DOHH2 (cell line): ENCODE measurements around the gene FBXL14.

Source experiments
- H3F3A ChIP-seq: fragments of 200-600 bp; sonication (generic), shearing (Covaris generic); 2 replicates; pipeline ENCODE4 v1.6.0; 2016; ENCODE audit warnings: antibody characterized with exemption, mild to moderate bottlenecking; ENCODE audit not compliant: control insufficient read depth, insufficient read depth
- H3K27ac ChIP-seq: fragments of 200-600 bp; sonication (generic); 2 replicates; pipeline ENCODE4 v1.5.1; 2014; ENCODE audit warnings: low read depth, mild to moderate bottlenecking, low read length, moderate library complexity
- H3K27me3 ChIP-seq: fragments of 200-600 bp; sonication (generic); 2 replicates; pipeline ENCODE4 v1.6.1; 2014; ENCODE audit warnings: mild to moderate bottlenecking, low read length, mixed read lengths; ENCODE audit not compliant: control insufficient read depth
- H3K36me3 ChIP-seq: fragments of 200-600 bp; sonication (generic); 2 replicates; pipeline ENCODE4 v1.6.1; 2014; ENCODE audit warnings: mild to moderate bottlenecking, low read length, moderate library complexity, mixed read lengths; ENCODE audit not compliant: control insufficient read depth
- H3K4me1 ChIP-seq: fragments of 200-600 bp; sonication (generic); 2 replicates; pipeline ENCODE4 v1.6.1; 2014; ENCODE audit warnings: mild to moderate bottlenecking, low read length, mixed read lengths; ENCODE audit not compliant: control insufficient read depth
- H3K4me2 ChIP-seq: fragments of 200-600 bp; sonication (generic); 2 replicates; pipeline ENCODE4 v1.6.0; 2014; ENCODE audit warnings: mild to moderate bottlenecking, low read length, moderate library complexity
- H3K4me3 ChIP-seq: fragments of 200-600 bp; sonication (generic); 2 replicates; pipeline ENCODE4 v1.5.1; 2014; ENCODE audit warnings: mild to moderate bottlenecking, low read length, mixed read lengths
- H3K79me2 ChIP-seq: fragments of 200-600 bp; sonication (generic); 2 replicates; pipeline ENCODE4 v1.6.1; 2014; ENCODE audit warnings: mild to moderate bottlenecking, low read length, mixed read lengths; ENCODE audit not compliant: control insufficient read depth
- H3K9me2 ChIP-seq: fragments of 200-600 bp; sonication (generic); replicated peaks from 2 replicates; pipeline ENCODE4 v1.6.1; 2014; ENCODE audit warnings: mild to moderate bottlenecking, low read length, mixed read lengths; ENCODE audit not compliant: control insufficient read depth
- H3K9me3 ChIP-seq: fragments of 200-600 bp; sonication (generic); 2 replicates; pipeline ENCODE4 v1.6.1; 2014; ENCODE audit warnings: antibody characterized with exemption, low read length, mixed read lengths; ENCODE audit not compliant: control insufficient read depth, insufficient read depth
- H4K20me1 ChIP-seq: fragments of 200-600 bp; sonication (generic); 2 replicates; pipeline ENCODE4 v1.6.0; 2014; ENCODE audit warnings: low read depth, mild to moderate bottlenecking, antibody characterized with exemption, low read length, moderate library complexity; ENCODE audit not compliant: control insufficient read depth, insufficient read depth
- CTCF ChIP-seq: fragments of 200-600 bp; sonication (generic); IDR thresholded peaks from one replicate; pipeline ENCODE4 v1.5.1; 2014; ENCODE audit warnings: antibody characterized with exemption, mild to moderate bottlenecking, low read depth, low read length; ENCODE audit not compliant: poor library complexity, severe bottlenecking
- EZH2phosphoT487 ChIP-seq: fragments of 200-600 bp; sonication (generic); IDR thresholded peaks from 2 replicates; pipeline ENCODE4 v1.6.1; 2017; ENCODE audit warnings: borderline replicate concordance, mild to moderate bottlenecking, antibody characterized with exemption, low read length, moderate library complexity, mixed read lengths

The FBXL14 gene

GRCh38 chr12:1531153-1531653 is 63.2 kb downstream of the FBXL14 start:
- Histone ChIP-seq H3K9me3 (no peaks in the 10 kb centered on the region), H3K27ac (no peak overlapping the region)

GRCh38 chr12:1530592-1531152 is 63.7 kb downstream of the FBXL14 start:
- H3K36me3 ChIP-seq, result no peaks in the 10 kb centered on the region
- no peaks in the 10 kb centered on the region for H3K9me3 ChIP-seq
- no peak for TF ChIP-seq CTCF
- TF ChIP-seq EZH2phosphoT487, result no peak
- peak overlapping the region; percentile 31 for H3K4me3 ChIP-seq
- H4K20me1 ChIP-seq, result no peaks in the 10 kb centered on the region; the same call in 1 of the 2 replicates
- peaks cover 68% of the 10 kb centered on the region for H3K27me3 ChIP-seq
- no peaks in the 10 kb centered on the region for H3K9me2 ChIP-seq
- H3K4me1 ChIP-seq, result peaks cover 45% of the 10 kb centered on the region
- peak overlapping the region; percentile 49 for H3K4me2 ChIP-seq
- no peak overlapping the region for H3K27ac ChIP-seq
- peaks cover 6% of the 10 kb centered on the region for H3F3A ChIP-seq
- no peaks in the 10 kb centered on the region for H3K79me2 ChIP-seq

More at GRCh38 chr12:1531153-1531653, 63.2 kb downstream of the FBXL14 start:
- Histone ChIP-seq H3K79me2 (no peaks in the 10 kb centered on the region), H3K4me1 (peaks cover 41% of the 10 kb centered on the region), H3K36me3 (no peaks in the 10 kb centered on the region), H3K9me2 (no peaks in the 10 kb centered on the region), H3K4me2 (peak overlapping the region; percentile 49), H3K27me3 (peaks cover 69% of the 10 kb centered on the region), H4K20me1 (no peaks in the 10 kb centered on the region; the same call in none of the 2 replicates), H3F3A (peaks cover 6% of the 10 kb centered on the region), H3K4me3 (peak overlapping the region; percentile 31; the same call in 1 of the 2 replicates)
- no peak for TF ChIP-seq CTCF
- TF ChIP-seq EZH2phosphoT487, result peak; percentile 99

- H3K4me3 ChIP-seq, result peak overlapping the region; percentile 31
- peaks cover 70% of the 10 kb centered on the region for H3K27me3 ChIP-seq
- no peaks in the 10 kb centered on the region for H3K79me2 ChIP-seq
- H3K9me2 ChIP-seq, result no peaks in the 10 kb centered on the region
- peak overlapping the region; percentile 45 for H3K4me2 ChIP-seq
- H4K20me1 ChIP-seq, result no peaks in the 10 kb centered on the region; the same call in 1 of the 2 replicates
- TF ChIP-seq EZH2phosphoT487 (peak; percentile 90; the same call in 1 of the 2 replicates), CTCF (no peak)
- no peaks in the 10 kb centered on the region for H3K36me3 ChIP-seq
- peaks cover 6% of the 10 kb centered on the region for H3F3A ChIP-seq
- H3K9me3 ChIP-seq, result no peaks in the 10 kb centered on the region
- peaks cover 46% of the 10 kb centered on the region for H3K4me1 ChIP-seq
- H3K27ac ChIP-seq, result no peak overlapping the region
Observed at GRCh38 chr12:1529862-1530591, 64.4 kb downstream of the FBXL14 start.
